ENCODE data around the gene OTOP3. TPM values are rescaled to one million over a fixed set of nuclear protein-coding genes. Genes with fewer than 3 reads are reported as not detected.

The OTOP3 gene
- total and polyA plus RNA-seq, 2 donors (not counting 3 experiments of a cell fraction or from before 2014, with no cell fraction given): not detected

- intact Hi-C loops (cut with micrococcal nuclease): no loop called here
- no peaks in the 10 kb centered on the region for H4K20me1 ChIP-seq (replicated peaks; ENCODE audit: control insufficient read depth, extremely low read depth, insufficient read depth, low read length)
- FAIRE-seq (no peak), DNase-seq (ENCODE audit: low read depth, low spot score) (no peak)
- ChIA-PET CTCF (no interaction called here), POLR2A (no interaction called here)
- H3K4me3 ChIP-seq (replicated peaks in 1 of 3; ENCODE audit: insufficient read depth in 1 of 3, low read depth in 1 of 3, low read length in 3 of 3): no peak overlapping the region
- H3K27me3 ChIP-seq (ENCODE audit: control insufficient read depth in 2 of 2, insufficient read depth in 2 of 2, low read length in 2 of 2): no peaks in the 10 kb centered on the region
- TF ChIP-seq POLR2AphosphoS5 (IDR thresholded peaks at IDR 0.05; ENCODE audit: insufficient read depth, low read depth, low read length): no peak
- TF ChIP-seq POLR2A (IDR thresholded peaks at IDR 0.05; ENCODE audit: low read depth, low read length): no peak
- TF ChIP-seq MYC (IDR thresholded peaks at IDR 0.05; ENCODE audit: low read depth, low read length): no peak
- TF ChIP-seq FOS (IDR thresholded peaks at IDR 0.05; ENCODE audit: borderline replicate concordance, insufficient read depth, low read length): no peak
- TF ChIP-seq EZH2 (IDR thresholded peaks at IDR 0.05; ENCODE audit: borderline replicate concordance, low read depth, low read length, severe bottlenecking): no peak
- TF ChIP-seq JUN (IDR thresholded peaks at IDR 0.05; ENCODE audit: borderline replicate concordance, insufficient read depth, insufficient read length, low read depth): no peak
- TF ChIP-seq GATA2 (IDR thresholded peaks at IDR 0.05; ENCODE audit: insufficient read depth, insufficient read length, low read depth, low read length): no peak
- TF ChIP-seq MAX (IDR thresholded peaks at IDR 0.05; ENCODE audit: insufficient read depth, insufficient read length): no peak
- TF ChIP-seq CTCF (IDR thresholded peaks at IDR 0.05; ENCODE audit: extremely low read depth in 1 of 2, insufficient read depth in 1 of 2, low read depth in 1 of 2, low read length in 2 of 2): no peak
- no peaks in the 10 kb centered on the region for H3K4me1 ChIP-seq (ENCODE audit: control insufficient read depth, extremely low read depth, insufficient read depth, low read length)
- H3K79me2 ChIP-seq (ENCODE audit: control insufficient read depth, insufficient read depth, low read length): no peaks in the 10 kb centered on the region
- H3K9ac ChIP-seq (replicated peaks; ENCODE audit: extremely low read depth, insufficient read depth, low read length): no peak overlapping the region
- H3K36me3 ChIP-seq (ENCODE audit: control insufficient read depth in 2 of 2, extremely low read depth in 1 of 2, insufficient read depth in 2 of 2, low read length in 2 of 2): no peaks in the 10 kb centered on the region
- no peaks in the 10 kb centered on the region for H3K9me1 ChIP-seq (replicated peaks; ENCODE audit: control insufficient read depth, extremely low read depth, insufficient read depth, low read length)
- H2AFZ ChIP-seq (ENCODE audit: low read depth, low read length): no peak overlapping the region
- H3K4me2 ChIP-seq (ENCODE audit: insufficient read depth, low read length): no peak overlapping the region
- no TSS peak for BruUV-seq (replicated peaks)
- dilution Hi-C loops (cut with MboI; ENCODE audit: extremely low pct_ligation_motif_present, low sequenced_read_pairs): no loop called here
- no peaks in the 10 kb centered on the region for H3K9me3 ChIP-seq (replicated peaks; ENCODE audit: control insufficient read depth, insufficient read depth, low read length)
- no peak overlapping the region for H3K27ac ChIP-seq (ENCODE audit: insufficient read depth, low read depth, low read length)
Observed at GRCh38 chr17:74916136-74916850, 19.4 kb upstream of the OTOP3 start.

Measured in endothelial cell of umbilical vein (primary cell).